Spleen (tissue), 11 donors: ENCODE data around the gene THSD4. TPM values are rescaled to one million over a fixed set of nuclear protein-coding genes. Genes with fewer than 3 reads are reported as not detected.

ENCODE experiments used
- DNase-seq: peaks from one replicate; pipeline ENCODE4 v3.0.0-alpha.2; 2020
- H3K27ac ChIP-seq, 8 donors: fragments of 200-600 bp; sonication (generic) in 7 of 8; 1 replicate in 4 of 8; 2 replicates in 4 of 8; pipeline versions ENCODE4 v1.5.0 to v1.8.0; 2016 to 2021; ENCODE audit warnings: inconsistent platforms in 4 of 8, mild to moderate bottlenecking in 4 of 8, moderate library complexity in 1 of 8
- H3K27me3 ChIP-seq, 7 donors: fragments of 200-600 bp; sonication (generic) in 6 of 7; replicated peaks in 1 of 7; 1 replicate in 4 of 7; 2 replicates in 3 of 7; pipeline versions ENCODE4 v1.5.0 to v1.8.0; 2016 to 2021; ENCODE audit warnings: inconsistent platforms in 3 of 7, mild to moderate bottlenecking in 1 of 7
- H3K36me3 ChIP-seq, 6 donors: fragments of 200-600 bp; sonication (generic) in 5 of 6; 1 replicate in 4 of 6; 2 replicates in 2 of 6; pipeline versions ENCODE4 v1.5.0 to v1.8.0; 2016 to 2021; ENCODE audit warnings: inconsistent platforms in 2 of 6
- H3K4me1 ChIP-seq, 6 donors: fragments of 200-600 bp; sonication (generic) in 5 of 6; 1 replicate in 3 of 6; 2 replicates in 3 of 6; pipeline versions ENCODE4 v1.5.0 to v1.8.0; 2016 to 2021; ENCODE audit warnings: inconsistent platforms in 3 of 6
- H3K4me3 ChIP-seq, 8 donors: fragments of 200-600 bp; sonication (generic) in 7 of 8; 1 replicate in 4 of 8; 2 replicates in 4 of 8; pipeline versions ENCODE4 v1.5.0 to v1.8.0; 2016 to 2021; ENCODE audit warnings: inconsistent platforms in 4 of 8, mild to moderate bottlenecking in 4 of 8, moderate library complexity in 2 of 8
- H3K9me3 ChIP-seq, 8 donors: fragments of 200-600 bp; sonication (generic) in 7 of 8; 1 replicate in 4 of 8; 2 replicates in 4 of 8; pipeline versions ENCODE4 v1.5.0 to v1.8.0; 2016 to 2021; ENCODE audit warnings: inconsistent platforms in 4 of 8
- CTCF ChIP-seq, 11 experiments: fragments of 200-600 bp in 7 of 11; fragments of 450-650 bp in 4 of 11; sonication (generic) in 4 of 11; IDR thresholded peaks in 8 of 11; conservative IDR thresholded peaks in 3 of 11; 1 replicate in 7 of 11; 2 replicates in 4 of 11; pipeline versions ENCODE4 v1.4.0 to v1.8.0; 2016 to 2021; ENCODE audit warnings: antibody characterized with exemption in 11 of 11, inconsistent platforms in 4 of 11, mild to moderate bottlenecking in 1 of 11
- POLR2A ChIP-seq, 3 donors: fragments of 450-650 bp; IDR thresholded peaks; one replicate each; pipeline ENCODE4 v1.5.1; 2017; ENCODE audit warnings: antibody characterized with exemption in 3 of 3, mild to moderate bottlenecking in 1 of 3
- POLR2AphosphoS5 ChIP-seq, 3 donors: sonication (generic); formaldehyde crosslinking; IDR thresholded peaks; one replicate each; pipeline ENCODE4 v1.5.1; 2017; ENCODE audit warnings: antibody characterized with exemption in 3 of 3
- WGBS, 5 donors: extraction: QIAGEN DNeasy Blood & Tissue Kit in 3 of 5; methylation state at CpG; one replicate each; pipeline versions ENCODE4 v1.1.5 to v1.1.7; 2013 to 2018; 5-methylcytosine and 5-hydroxymethylcytosine counted together
- intact Hi-C: fragments of 100-400 bp; cut with DNase I; formaldehyde crosslinking; loops from one replicate; pipeline ENCODE4 v1.15.0; 2023; ENCODE audit warnings: low total_unique reads
- polyA plus RNA-seq, 3 donors: library from polyadenylated mRNA; stranded (reverse); fragments of 200-250 nt; gene quantifications; one replicate each; pipeline ENCODE4 v1.2.1, GENCODE V29; 2013
- total RNA-seq, 7 donors: library from RNA; depleted of rRNA in 3 of 7; stranded (reverse); fragments of >200 nt in 3 of 7; fragmentation: NEBNext Ultra II Directional in 4 of 7; extraction: Animal tissue kit (Norgen Biotek cat#: 25700) in 4 of 7; gene quantifications; one replicate each; pipeline versions ENCODE4 v1.1.0 to v1.2.1, GENCODE V29; 2016 to 2021
- donor health status: healthy with polysubstance abuse.
- donor health status: DM: no; HTN: no; CAD: no; lungs with moderate emphysema.
- donor health status: DM: no; HTN: no; CAD: no.
- donor health status: Bipolar disorder and iron deficiency.
- donor health status: healthy.
- donor health status: DM: no; HTN: no; CAD: no.
- donor health status: DM: yes; HTN: yes; CAD: no.

The THSD4 gene
- total and polyA plus RNA-seq, 10 donors = 0.29 to 11.3 (median 3.4) TPM

GRCh38 chr15:71674354-71674753 is 559.1 kb downstream of the THSD4 start:
- peaks cover 0 to 9% (median 0%) of the 10 kb centered on the region in 6 donors for H3K4me1 ChIP-seq
- intact Hi-C loops = no loop called here
- H3K27me3 ChIP-seq = no peaks in the 10 kb centered on the region
- DNase-seq = no peak
- no peak overlapping the region for H3K4me3 ChIP-seq
- TF ChIP-seq POLR2AphosphoS5 (IDR thresholded peaks at IDR 0.05) (no peak), CTCF (IDR thresholded peaks at IDR 0.05 in 8 of 11, conservative IDR thresholded peaks at IDR 0.05 in 3 of 11) (no peak), POLR2A (IDR thresholded peaks at IDR 0.05) (no peak)
- H3K27ac ChIP-seq = no peak overlapping the region
- H3K36me3 ChIP-seq = no peaks in the 10 kb centered on the region
- H3K9me3 ChIP-seq = peaks cover 0 to 5% (median 0%) of the 10 kb centered on the region in 8 donors
- 86 to 96% (median 90%) methylated on average over 2 of the region's 2 CpGs for WGBS, 5 donors

GRCh38 chr15:71677352-71677751 is 562.1 kb downstream of the THSD4 start:
- peaks cover 0 to 15% (median 0%) of the 10 kb centered on the region in 6 donors for H3K4me1 ChIP-seq
- peak overlapping the region in 7 of 8 donors; percentile 43 to 80 (median 74) for H3K27ac ChIP-seq
- no peak for DNase-seq
- no peak overlapping the region for H3K4me3 ChIP-seq
- no peak for TF ChIP-seq CTCF (IDR thresholded peaks at IDR 0.05 in 8 of 11, conservative IDR thresholded peaks at IDR 0.05 in 3 of 11)
- no peak for TF ChIP-seq POLR2AphosphoS5 (IDR thresholded peaks at IDR 0.05)
- TF ChIP-seq POLR2A (IDR thresholded peaks at IDR 0.05) = no peak
- intact Hi-C loops = no loop called here
- WGBS, 5 donors = 39 to 64% (median 51%) methylated on average over 2 of the region's 2 CpGs
- no peaks in the 10 kb centered on the region for H3K9me3 ChIP-seq
- no peaks in the 10 kb centered on the region for H3K36me3 ChIP-seq
- H3K27me3 ChIP-seq = no peaks in the 10 kb centered on the region

GRCh38 chr15:71677766-71678165 is 562.5 kb downstream of the THSD4 start:
- Histone ChIP-seq H3K27ac (peak overlapping the region in 7 of 8 donors; percentile 43 to 80 (median 74)), H3K4me1 (peaks cover 0 to 15% (median 0%) of the 10 kb centered on the region in 6 donors), H3K4me3 (no peak overlapping the region), H3K36me3 (no peaks in the 10 kb centered on the region), H3K9me3 (no peaks in the 10 kb centered on the region), H3K27me3 (no peaks in the 10 kb centered on the region)
- no peak for TF ChIP-seq CTCF (IDR thresholded peaks at IDR 0.05 in 8 of 11, conservative IDR thresholded peaks at IDR 0.05 in 3 of 11)
- no peak for TF ChIP-seq POLR2AphosphoS5 (IDR thresholded peaks at IDR 0.05)
- no peak for TF ChIP-seq POLR2A (IDR thresholded peaks at IDR 0.05)
- no peak for DNase-seq
- intact Hi-C loops = no loop called here
- 63 to 78% (median 75%) methylated on average over 5 of the region's 5 CpGs for WGBS, 5 donors

GRCh38 chr15:71678191-71678590 is 562.9 kb downstream of the THSD4 start:
- Histone ChIP-seq H3K9me3 (no peaks in the 10 kb centered on the region), H3K27me3 (no peaks in the 10 kb centered on the region), H3K4me3 (no peak overlapping the region), H3K27ac (peak overlapping the region in 7 of 8 donors; percentile 30 to 80 (median 74)), H3K4me1 (peaks cover 0 to 15% (median 0%) of the 10 kb centered on the region in 6 donors), H3K36me3 (no peaks in the 10 kb centered on the region)
- WGBS, 5 donors = 45 to 57% (median 50%) methylated on average over 2 of the region's 2 CpGs
- TF ChIP-seq POLR2AphosphoS5 (IDR thresholded peaks at IDR 0.05) = no peak
- TF ChIP-seq POLR2A (IDR thresholded peaks at IDR 0.05) = no peak
- TF ChIP-seq CTCF (IDR thresholded peaks at IDR 0.05 in 8 of 11, conservative IDR thresholded peaks at IDR 0.05 in 3 of 11) = no peak
- intact Hi-C loops = no loop called here
- no peak for DNase-seq
